GM18951 (cell line): ENCODE measurements around the gene GRIA1.

Experiments
- POLR2A ChIP-seq: IDR thresholded peaks from 4 replicates; pipeline ENCODE4 v1.6.1; 2011; ENCODE audit warnings: mild to moderate bottlenecking; ENCODE audit not compliant: insufficient read length, insufficient read depth; ENCODE audit errors: extremely low read depth
- in situ Hi-C: fragments of 300-500 bp; cut with MboI; formaldehyde crosslinking; loops from one replicate; pipeline ENCODE4 v1.12.0; 2022; ENCODE audit warnings: low sequenced_read_pairs, mixed read lengths, inconsistent platforms; ENCODE audit not compliant: unreplicated experiment

GRIA1 gene

DNA sequence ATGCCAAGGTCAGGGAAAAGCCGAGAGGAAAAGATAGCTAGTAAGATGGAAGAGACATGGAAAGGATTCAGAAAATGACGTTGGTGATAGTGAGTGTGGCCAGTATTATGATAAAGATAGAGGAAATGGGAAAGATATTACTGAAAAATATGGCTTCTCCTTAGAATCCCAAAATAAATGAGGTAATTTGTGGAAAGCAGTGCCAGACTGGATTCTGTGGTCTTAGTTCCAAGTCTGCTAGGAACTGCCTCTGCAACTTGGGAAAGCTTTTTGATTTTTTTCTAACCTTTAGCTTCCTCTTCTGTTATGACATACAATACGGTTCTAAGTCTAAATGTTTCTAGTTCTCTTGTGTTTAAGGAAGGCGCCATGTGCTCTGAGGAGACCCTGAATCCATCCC, 54.2 kb downstream of the GRIA1 start:
- TF ChIP-seq POLR2A = no peak
- in situ Hi-C loops = no loop called here

DNA sequence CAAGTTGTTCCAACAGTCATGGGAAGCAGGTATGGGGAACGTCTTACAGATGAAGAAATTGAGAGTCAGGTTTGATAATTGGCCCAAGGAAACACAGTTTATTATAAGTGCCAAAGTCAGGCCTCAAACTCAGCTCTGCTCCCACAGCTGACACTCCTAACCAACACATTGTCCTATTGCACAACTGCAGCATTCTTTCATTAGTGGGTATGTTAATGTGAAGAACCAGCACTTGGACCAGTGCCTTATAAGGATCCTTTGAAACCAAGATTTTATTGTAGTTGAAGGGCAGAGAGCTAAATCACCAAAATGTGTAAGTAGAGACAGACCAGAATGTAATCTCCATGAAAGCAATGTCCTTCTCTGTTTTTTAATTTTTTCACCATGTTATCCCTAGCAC, 56.1 kb downstream of the GRIA1 start:
- in situ Hi-C loops = no loop called here
- TF ChIP-seq POLR2A = no peak

DNA sequence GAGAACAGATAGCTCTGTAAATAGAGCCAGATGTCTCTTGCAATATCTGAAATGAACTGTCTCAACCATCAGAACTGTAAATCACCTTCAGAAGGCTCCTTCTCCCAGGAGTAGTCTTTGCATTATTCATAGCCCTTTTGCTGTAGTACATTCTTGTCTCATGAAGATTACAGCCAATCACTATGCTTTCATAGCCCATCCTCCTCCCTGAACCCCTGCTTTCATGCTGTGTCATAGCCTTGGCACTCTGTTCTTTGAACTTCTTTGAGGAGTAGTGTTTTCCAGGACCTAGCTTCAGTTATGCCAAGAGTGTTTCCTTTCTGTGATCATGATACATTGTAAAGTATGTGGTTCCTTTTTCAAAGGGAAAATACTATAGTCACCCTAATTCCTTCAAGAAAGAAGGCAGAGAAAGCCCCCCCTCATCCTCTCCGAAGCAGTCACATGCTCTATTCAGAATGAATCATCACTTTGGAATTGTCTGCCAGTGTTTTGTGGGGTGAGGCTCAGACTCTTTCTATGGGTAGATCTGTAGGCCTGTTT, 61.1 kb downstream of the GRIA1 start:
- in situ Hi-C loops = no loop called here

DNA sequence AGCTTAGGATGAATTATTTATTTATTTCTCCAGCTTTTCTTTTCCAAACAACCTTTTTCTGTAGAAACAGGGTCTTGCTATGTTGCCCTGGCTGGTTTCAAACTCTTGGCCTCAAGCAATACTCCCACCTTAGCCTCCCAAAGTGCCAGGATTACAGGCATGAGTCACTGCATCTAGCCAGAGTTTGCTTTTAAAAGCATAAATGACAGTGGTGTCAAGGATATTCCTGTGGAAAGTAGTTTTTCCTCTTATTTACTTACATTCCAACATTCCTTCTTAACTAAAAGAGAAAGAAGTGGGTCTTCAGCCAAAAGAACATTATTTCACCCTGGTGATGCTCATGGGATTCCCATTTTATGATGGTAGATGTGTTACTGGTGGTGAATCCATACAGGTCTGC, 62.4 kb downstream of the GRIA1 start:
- in situ Hi-C loops = no loop called here
- TF ChIP-seq POLR2A = no peak

More for the DNA sequence above, 61.1 kb downstream of the GRIA1 start:
- no peak for TF ChIP-seq POLR2A

DNA sequence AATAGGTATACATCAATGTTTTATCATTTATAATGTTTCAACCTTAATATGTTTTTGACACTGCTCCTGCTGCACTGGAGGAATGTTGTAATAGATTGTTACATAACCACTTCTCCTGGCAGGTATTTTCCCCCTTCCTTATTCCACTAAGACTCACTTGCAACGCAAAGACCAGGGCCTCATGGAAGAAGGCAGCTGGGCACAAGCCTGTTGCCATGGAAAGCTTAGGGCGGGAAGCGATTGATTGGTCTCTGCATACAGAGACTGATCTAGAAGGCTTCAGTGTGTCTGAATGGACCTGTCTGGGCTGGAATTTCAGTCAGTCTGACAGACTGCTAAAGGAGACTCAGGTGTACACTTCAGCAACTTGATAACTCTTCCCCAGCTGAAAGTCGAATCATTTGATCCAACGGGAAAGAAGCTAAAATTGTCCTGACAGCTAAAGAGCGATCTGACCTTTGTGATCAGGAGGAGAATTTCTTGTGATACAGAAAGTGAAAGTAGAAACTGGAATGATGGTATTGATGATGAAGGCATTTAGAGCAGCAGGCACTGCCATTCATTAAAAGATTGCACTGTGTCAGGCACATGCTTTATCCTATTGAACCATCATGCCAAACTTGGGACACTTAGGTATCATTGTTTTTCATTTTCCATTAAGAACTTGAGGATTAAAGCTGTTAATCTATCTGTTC, 65.1 kb downstream of the GRIA1 start:
- no peak for TF ChIP-seq POLR2A
- in situ Hi-C loops = no loop called here

DNA sequence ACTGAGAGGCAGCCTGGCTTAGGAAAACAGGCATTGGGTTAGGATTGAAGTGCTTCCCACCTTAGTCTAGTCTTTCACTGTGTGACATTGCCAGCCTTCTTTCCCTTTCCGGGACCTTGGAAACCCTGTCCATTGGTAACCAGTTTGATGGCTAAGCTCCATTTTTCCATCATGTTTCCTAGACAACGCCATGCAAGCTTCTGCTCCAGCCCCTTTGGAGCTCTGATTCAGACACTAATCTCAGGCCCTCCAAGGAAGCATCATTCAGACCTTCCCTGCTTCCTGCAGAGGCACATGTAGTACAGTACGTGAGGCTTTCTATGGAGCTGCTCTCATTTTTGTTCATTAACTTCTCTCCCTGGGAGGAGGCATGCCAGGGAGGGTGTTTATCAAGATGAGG, 68.5 kb downstream of the GRIA1 start:
- in situ Hi-C loops = no loop called here
- no peak for TF ChIP-seq POLR2A

DNA sequence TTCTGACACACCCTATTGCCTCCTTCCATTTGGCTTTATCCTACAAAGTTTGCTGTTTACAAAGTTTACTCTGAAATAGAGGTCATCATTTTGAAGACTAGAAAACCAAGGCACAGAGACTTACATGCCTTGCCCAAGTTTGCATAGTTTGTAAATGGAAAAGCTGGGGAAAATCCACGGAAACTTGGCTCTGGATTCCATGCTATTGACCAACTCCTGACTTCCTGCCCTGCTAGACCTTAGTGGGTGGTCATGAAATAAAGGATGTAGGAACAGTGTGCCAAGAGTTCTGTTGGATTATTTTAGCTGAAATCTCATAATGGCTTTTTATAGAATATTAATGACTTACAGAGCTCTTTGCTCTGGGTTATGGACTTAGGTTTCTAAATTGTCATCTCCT, 69.5 kb downstream of the GRIA1 start:
- TF ChIP-seq POLR2A = no peak
- in situ Hi-C loops = no loop called here

DNA sequence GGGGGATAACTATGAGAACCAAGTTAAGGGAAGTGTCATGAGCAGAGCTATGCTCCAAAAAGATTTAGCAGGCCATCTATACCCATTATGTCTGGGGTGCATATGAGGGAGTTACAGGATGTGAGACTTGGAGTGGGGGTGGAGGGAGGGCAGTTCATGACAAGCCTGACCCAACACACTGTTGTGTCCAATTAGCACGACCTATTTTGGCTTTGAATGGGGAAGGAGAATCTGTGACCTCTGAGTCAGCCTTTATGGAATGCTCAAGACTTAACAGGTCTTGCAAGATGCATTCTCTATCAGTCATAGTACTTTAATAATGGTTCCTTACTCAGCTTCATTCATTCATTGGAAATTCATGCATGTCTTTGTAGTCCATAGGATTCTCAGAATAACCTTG, 71.7 kb downstream of the GRIA1 start:
- in situ Hi-C loops = no loop called here

DNA sequence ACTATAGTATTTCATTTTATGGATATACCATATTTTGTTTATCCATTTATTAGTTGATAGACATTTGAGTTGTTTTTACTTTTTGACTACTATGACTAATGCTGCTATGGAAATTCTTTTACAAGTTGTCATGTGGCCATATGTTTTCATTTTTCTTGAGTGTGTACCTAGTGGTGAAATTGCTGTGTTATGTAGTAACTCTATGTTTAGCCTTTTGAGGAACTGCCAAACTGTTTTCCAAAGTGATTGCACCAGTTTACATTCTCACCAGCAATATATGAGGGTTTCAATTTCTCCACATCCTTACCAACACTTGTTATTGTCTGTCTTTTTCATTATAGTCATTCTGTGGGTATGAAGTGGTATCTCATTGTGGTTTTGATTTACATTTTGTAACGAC, 75.4 kb downstream of the GRIA1 start:
- no peak for TF ChIP-seq POLR2A
- in situ Hi-C loops = no loop called here

More for the DNA sequence above, 71.7 kb downstream of the GRIA1 start:
- TF ChIP-seq POLR2A = no peak

DNA sequence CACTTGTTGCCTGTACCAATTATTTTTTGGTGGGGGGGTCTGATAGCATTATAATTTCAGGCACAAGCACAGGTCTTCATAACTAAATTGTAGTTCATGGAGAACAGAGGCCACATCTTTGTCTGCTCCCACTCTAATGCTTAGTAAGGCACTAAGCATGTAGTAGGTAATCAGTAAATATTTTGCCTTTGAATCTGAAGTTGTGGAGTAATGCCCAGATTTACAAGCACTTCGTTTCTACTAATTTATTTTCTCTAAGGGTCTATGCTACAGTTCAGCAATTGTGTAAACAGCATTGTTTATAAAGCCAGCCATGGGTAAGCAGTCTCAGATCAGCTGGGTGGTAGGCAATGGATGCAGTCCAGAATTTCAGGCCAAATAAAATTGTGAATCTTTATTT, 78.6 kb downstream of the GRIA1 start:
- in situ Hi-C loops = no loop called here
- no peak for TF ChIP-seq POLR2A

DNA sequence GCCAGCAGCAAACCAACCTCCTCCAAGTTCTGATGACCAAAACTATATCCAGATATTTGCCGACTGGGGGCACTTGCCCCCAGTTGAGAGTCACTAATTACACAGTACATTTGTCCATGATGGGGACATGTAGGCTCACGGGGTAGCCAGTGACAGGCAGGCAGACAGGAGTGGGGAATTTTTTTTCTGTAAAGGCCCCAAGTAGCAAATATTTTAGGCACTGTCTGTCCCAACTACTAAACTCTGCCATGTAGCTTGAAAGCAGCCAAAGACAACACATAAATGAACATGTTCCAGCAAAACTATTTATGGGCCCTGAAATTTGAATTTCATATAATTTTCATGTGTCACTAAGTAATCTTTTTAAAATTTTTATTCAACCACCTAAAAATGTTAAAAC, 80.7 kb downstream of the GRIA1 start:
- no peak for TF ChIP-seq POLR2A
- in situ Hi-C loops = no loop called here

DNA sequence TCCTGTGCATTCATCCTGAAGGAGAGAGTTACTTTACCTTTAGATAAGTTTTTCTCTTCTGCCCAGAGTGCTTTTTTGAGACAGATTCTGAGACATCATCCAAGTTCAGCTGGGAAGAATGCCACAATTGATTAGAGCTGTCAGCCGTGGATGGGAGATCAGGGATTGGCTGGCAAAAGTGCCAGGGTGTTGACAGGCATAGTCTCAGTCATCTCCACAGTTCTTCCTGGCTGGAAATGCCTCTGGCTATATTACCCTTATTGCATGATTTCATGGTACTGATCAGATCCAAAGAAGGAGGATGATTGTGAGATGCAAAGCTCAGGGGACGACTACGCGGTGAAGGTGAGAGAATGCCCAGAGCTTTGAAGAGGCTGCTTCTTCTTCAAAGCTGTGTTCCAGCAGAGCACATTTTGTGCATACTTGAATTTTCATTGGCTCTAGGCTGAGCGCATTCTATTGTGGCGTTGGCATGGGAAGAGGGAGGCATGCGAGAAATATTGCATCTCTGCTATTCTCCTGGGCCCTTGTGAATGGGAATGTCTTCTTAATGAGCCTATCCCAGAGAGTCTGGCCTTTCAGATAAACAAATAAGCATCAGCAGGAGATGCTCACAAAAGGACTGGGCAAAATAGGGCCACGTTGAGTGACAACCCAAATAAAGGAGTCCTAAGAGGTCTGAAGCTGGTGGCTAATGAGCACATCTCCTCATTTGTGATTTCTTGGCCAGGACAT, 82.1 kb downstream of the GRIA1 start:
- in situ Hi-C loops = no loop called here
- TF ChIP-seq POLR2A = no peak

DNA sequence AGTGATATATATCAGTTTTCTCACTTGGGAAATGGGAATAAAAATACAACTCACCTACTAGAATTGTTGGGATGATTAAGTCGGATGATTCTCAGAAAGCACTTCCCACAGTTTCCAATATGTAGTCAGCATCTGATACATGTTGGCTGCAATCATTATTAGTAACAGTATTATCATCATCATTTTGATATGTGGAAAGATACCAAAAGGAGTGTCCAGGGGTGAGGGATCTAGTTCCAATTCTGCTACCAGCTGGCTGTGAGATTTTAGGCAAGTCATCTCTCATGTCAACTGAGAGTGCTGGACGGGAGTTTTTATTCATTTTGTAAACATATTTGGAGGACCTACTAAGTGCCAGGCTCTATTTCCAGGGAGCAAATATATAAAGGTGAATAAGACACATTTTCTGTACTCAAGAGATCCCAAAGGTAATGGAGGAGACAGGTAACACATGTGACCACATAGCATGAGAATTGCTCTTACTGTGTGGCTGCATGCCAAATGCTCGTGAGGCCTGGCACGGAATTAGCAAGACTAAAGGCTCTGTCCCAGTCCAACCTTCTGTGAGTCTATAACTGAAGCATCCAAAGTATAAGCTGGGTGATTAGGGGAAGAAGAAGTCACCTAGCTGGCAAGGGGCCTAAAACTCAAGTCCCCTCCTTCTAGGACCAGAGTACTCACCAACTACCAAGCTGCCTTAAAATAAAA, 83.0 kb downstream of the GRIA1 start:
- no peak for TF ChIP-seq POLR2A
- in situ Hi-C loops = no loop called here
